Measurements from ENCODE around the gene OTUD5. TPM values are rescaled to one million over a fixed set of nuclear protein-coding genes. Genes with fewer than 3 reads are reported as not detected.
A peak's percentile ranks its signal among the peaks of the same experiment; 100 is the strongest.

OTUD5 gene
- total RNA-seq, 1 experiment from 2014 or later: 41.4 TPM

DNA sequence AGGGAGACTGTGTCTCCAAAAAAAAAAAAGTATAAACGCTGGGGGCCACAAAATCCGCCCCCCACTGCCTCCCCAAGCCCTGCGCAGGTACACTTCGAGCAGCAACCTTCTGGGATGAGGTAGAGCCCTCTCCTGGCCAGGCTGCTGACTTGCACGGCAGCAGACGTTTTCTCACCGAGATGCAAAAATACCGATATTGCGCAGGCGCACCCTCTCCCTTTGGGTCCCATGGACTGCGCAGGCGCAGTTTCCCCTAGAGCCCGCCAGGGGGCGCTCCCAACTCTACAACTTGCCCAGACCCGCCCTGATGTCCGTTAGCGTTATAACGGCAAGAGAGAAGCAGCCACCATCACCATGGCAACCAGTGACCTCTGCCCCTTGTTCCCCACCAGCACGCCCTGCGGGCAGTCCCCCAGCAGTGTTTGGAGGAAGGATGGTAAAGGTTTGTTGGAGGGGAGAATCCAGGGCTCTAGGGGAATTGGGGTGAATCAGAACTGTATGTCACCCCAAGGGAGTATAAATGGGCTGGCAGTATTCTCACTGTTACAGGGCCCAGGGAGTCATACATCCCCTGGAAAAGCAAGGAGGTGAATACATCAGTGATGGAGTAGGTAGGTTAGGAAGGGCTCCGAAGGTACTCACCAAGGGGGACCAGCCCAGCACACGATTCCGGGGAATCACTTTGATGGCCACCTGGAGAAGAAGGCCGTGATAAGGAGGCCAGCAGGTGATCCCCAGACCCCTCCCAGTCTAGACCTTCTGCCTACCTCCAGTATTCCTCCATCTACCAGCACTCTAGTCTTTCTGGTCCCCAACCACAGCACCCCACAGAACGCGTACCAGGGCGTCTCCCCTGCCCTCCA, 40.0 kb downstream of the OTUD5 start:
- Histone ChIP-seq H2AFZ (ENCODE audit: low read length) (no peak overlapping the region), H3K4me3 (ENCODE audit: low read length) (peak overlapping the region; percentile 90), H3K36me3 (ENCODE audit: low read depth, low read length) (peaks cover 11% of the 10 kb centered on the region; the same call in 1 of the 2 replicates), H3K9me3 (ENCODE audit: low read length) (no peaks in the 10 kb centered on the region), H3K9me2 (replicated peaks; ENCODE audit: low read length) (no peaks in the 10 kb centered on the region), H3K4me2 (ENCODE audit: low read length) (peak overlapping the region; percentile 98), H3K79me2 (ENCODE audit: low read length) (peaks cover 29% of the 10 kb centered on the region), H3K27ac (ENCODE audit: low read length) (no peak overlapping the region), H4K20me1 (ENCODE audit: low read length) (no peaks in the 10 kb centered on the region), H3K9ac (ENCODE audit: low read length) (no peak overlapping the region), H3K27me3 (ENCODE audit: low read length) (no peaks in the 10 kb centered on the region), H3F3A (ENCODE audit: low read length, unreplicated experiment) (no peaks in the 10 kb centered on the region), H3K4me1 (ENCODE audit: insufficient read depth, low read length) (peaks cover 19% of the 10 kb centered on the region)
- no TSS peak for BruUV-seq (replicated peaks)
- ChIA-PET POLR2A (ENCODE audit: unreplicated experiment) (no interaction called here), CTCF (no interaction called here)
- ATAC-seq (peak; percentile 36), DNase-seq (peak; percentile 93)
- TF ChIP-seq EZH2phosphoT487 (IDR thresholded peaks at IDR 0.05; ENCODE audit: borderline replicate concordance, low read length): no peak
- no peak for TF ChIP-seq EZH2 (IDR thresholded peaks at IDR 0.05; ENCODE audit: low read length, unreplicated experiment)
- TF ChIP-seq, protein P1, sequence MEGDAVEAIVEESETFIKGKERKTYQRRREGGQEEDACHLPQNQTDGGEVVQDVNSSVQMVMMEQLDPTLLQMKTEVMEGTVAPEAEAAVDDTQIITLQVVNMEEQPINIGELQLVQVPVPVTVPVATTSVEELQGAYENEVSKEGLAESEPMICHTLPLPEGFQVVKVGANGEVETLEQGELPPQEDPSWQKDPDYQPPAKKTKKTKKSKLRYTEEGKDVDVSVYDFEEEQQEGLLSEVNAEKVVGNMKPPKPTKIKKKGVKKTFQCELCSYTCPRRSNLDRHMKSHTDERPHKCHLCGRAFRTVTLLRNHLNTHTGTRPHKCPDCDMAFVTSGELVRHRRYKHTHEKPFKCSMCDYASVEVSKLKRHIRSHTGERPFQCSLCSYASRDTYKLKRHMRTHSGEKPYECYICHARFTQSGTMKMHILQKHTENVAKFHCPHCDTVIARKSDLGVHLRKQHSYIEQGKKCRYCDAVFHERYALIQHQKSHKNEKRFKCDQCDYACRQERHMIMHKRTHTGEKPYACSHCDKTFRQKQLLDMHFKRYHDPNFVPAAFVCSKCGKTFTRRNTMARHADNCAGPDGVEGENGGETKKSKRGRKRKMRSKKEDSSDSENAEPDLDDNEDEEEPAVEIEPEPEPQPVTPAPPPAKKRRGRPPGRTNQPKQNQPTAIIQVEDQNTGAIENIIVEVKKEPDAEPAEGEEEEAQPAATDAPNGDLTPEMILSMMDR (conservative IDR thresholded peaks at IDR 0.05; ENCODE audit: low read depth, low read length): peak; percentile 91
- intact Hi-C loops (cut with micrococcal nuclease): loop anchor here (1.0 to 5.0 kb wide), 3 partner anchors 40 to 155 kb away; partner anchors contain the start of genes GLOD5, OTUD5 and TFE3

DNA sequence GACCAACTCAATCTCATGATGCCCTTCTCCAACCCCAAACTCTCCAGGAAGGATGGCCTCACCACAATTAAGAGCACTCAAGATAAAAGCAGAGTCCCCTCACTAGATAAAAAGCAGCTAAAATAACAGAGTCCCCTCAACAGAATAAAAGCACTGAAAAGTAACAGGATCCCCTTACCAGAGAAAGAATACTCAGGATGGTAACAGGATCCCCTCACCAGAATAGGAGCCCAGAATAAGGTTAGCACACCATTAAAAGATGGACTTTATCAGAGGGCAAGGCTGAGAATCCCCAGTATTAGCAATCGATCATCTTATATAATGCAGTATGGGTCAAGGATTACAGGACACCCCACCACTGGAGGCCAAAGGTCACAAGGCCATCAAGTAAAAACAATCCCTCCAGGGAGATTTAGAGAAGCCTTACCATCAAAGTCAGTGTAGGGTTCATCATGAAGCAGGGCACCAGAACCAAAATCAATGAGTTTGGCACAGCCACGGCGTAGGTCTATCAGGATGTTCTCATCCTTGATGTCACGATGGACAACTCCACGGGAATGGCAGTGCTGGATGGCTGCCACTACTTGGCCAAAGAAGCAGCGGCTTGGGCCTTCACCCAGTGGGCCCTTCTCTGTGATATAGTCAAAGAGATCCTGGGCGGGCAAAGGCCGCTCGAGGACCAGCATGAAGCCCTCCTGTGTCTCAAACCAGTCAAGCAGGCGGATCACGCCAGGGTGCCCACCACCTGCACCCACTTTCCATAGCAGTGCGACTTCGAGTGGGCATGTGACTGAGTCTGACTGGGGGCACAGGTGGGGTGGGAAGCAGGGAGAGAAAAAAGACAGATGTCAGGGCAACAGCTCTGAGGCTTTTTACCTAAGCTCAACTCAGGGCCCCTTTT, 42.6 kb downstream of the OTUD5 start:
- Histone ChIP-seq H2AFZ (ENCODE audit: low read length) (no peak overlapping the region), H3K27ac (ENCODE audit: low read length) (no peak overlapping the region), H3K4me3 (ENCODE audit: low read length) (no peak overlapping the region), H3K9me3 (ENCODE audit: low read length) (no peaks in the 10 kb centered on the region), H3F3A (ENCODE audit: low read length, unreplicated experiment) (no peaks in the 10 kb centered on the region), H3K4me1 (ENCODE audit: insufficient read depth, low read length) (peaks cover 26% of the 10 kb centered on the region), H3K36me3 (ENCODE audit: low read depth, low read length) (peaks cover 11% of the 10 kb centered on the region; the same call in 1 of the 2 replicates), H3K27me3 (ENCODE audit: low read length) (no peaks in the 10 kb centered on the region), H3K9ac (ENCODE audit: low read length) (no peak overlapping the region), H4K20me1 (ENCODE audit: low read length) (no peaks in the 10 kb centered on the region), H3K9me2 (replicated peaks; ENCODE audit: low read length) (no peaks in the 10 kb centered on the region), H3K79me2 (ENCODE audit: low read length) (peaks cover 45% of the 10 kb centered on the region), H3K4me2 (ENCODE audit: low read length) (no peak overlapping the region)
- CTCF ChIA-PET: no interaction called here
- POLR2A ChIA-PET (ENCODE audit: unreplicated experiment): no interaction called here
- no peak for DNase-seq
- intact Hi-C loops (cut with micrococcal nuclease): loop anchor here (5.0 kb wide), 3 partner anchors 42 to 153 kb away; partner anchors contain the start of genes GLOD5, HDAC6 and OTUD5
- ATAC-seq: no peak
- no TSS peak for BruUV-seq (replicated peaks)
- TF ChIP-seq EZH2 (IDR thresholded peaks at IDR 0.05; ENCODE audit: low read length, unreplicated experiment): no peak
- TF ChIP-seq, protein P1 (conservative IDR thresholded peaks at IDR 0.05; ENCODE audit: low read depth, low read length): no peak
- no peak for TF ChIP-seq EZH2phosphoT487 (IDR thresholded peaks at IDR 0.05; ENCODE audit: borderline replicate concordance, low read length)

Measured in PC-3 (cell line).